Spleen (tissue), 7 donors: ENCODE results near the gene DHTKD1.

Source experiments
- POLR2A ChIP-seq, 3 donors: fragments of 450-650 bp; IDR thresholded peaks; one replicate each; pipeline ENCODE4 v1.5.1; 2017; ENCODE audit warnings: antibody characterized with exemption in 3 of 3, mild to moderate bottlenecking in 1 of 3
- POLR2AphosphoS5 ChIP-seq, 3 donors: sonication (generic); formaldehyde crosslinking; IDR thresholded peaks; one replicate each; pipeline ENCODE4 v1.5.1; 2017; ENCODE audit warnings: antibody characterized with exemption in 3 of 3
- TF ChIP-seq, protein P1 (sequence below), 11 experiments: fragments of 200-600 bp in 7 of 11; fragments of 450-650 bp in 4 of 11; sonication (generic) in 4 of 11; IDR thresholded peaks in 8 of 11; conservative IDR thresholded peaks in 3 of 11; 1 replicate in 7 of 11; 2 replicates in 4 of 11; pipeline versions ENCODE4 v1.4.0 to v1.8.0; 2016 to 2021; ENCODE audit warnings: antibody characterized with exemption in 11 of 11, inconsistent platforms in 4 of 11, mild to moderate bottlenecking in 1 of 11
- donor health status: DM: no; HTN: no; CAD: no; lungs with moderate emphysema.
- donor health status: DM: no; HTN: no; CAD: no.
- donor health status: DM: no; HTN: no; CAD: no.

GRCh38 chr10:12098966-12099365 lies 30.2 kb downstream of the DHTKD1 start:
- TF ChIP-seq, protein P1, sequence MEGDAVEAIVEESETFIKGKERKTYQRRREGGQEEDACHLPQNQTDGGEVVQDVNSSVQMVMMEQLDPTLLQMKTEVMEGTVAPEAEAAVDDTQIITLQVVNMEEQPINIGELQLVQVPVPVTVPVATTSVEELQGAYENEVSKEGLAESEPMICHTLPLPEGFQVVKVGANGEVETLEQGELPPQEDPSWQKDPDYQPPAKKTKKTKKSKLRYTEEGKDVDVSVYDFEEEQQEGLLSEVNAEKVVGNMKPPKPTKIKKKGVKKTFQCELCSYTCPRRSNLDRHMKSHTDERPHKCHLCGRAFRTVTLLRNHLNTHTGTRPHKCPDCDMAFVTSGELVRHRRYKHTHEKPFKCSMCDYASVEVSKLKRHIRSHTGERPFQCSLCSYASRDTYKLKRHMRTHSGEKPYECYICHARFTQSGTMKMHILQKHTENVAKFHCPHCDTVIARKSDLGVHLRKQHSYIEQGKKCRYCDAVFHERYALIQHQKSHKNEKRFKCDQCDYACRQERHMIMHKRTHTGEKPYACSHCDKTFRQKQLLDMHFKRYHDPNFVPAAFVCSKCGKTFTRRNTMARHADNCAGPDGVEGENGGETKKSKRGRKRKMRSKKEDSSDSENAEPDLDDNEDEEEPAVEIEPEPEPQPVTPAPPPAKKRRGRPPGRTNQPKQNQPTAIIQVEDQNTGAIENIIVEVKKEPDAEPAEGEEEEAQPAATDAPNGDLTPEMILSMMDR (IDR thresholded peaks at IDR 0.05 in 8 of 11, conservative IDR thresholded peaks at IDR 0.05 in 3 of 11), result no peak
- TF ChIP-seq POLR2AphosphoS5 (IDR thresholded peaks at IDR 0.05), result no peak
- TF ChIP-seq POLR2A (IDR thresholded peaks at IDR 0.05), result no peak
